GM19438 (cell line): ENCODE data around the gene PCDH8.
A peak's percentile ranks its signal among the peaks of the same experiment; 100 is the strongest.

Experiments used
- ATAC-seq: cut with Tn5 transposase; IDR thresholded peaks from one replicate; pipeline ENCODE4 v1.9.1; 2021; ENCODE audit warnings: low read depth; ENCODE audit not compliant: unreplicated experiment

Gene PCDH8

DNA sequence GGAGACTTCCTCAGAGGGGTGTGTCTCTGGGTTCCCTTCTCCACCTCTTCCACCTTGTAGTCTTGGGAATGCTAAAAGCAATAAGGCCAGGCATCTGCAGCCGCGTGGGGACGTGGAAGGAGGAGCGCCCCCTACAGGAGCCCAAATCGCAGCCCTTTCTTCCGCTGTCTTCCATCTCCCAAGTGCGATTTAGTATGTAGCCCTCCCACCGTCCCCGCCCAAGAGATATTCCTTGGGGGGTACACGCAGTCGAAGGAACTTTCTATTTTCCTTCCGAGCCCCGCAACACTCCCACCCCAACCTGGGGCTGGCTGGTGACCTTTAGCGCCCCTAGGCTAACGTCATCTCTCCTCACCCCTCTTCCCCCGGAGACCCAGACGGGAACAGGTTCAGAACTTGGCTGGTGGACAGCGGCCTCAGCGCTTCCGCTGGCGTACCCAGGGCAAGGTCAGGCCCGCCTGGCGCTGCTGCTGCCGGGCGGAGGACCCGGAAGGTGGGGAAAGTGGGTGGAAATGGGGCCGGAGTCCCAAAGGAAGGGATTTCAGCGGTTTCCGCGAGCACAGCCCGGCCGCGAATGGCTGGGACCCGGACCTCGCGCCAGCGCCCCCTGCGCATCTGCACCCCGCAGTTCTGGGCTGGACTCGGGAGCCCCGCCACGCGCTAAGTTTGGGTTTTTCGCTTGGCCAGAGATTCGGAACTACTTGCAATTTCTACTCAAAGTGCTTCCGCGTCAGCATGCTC is 2.1 kb upstream of the PCDH8 start:
- peak; percentile 46 for ATAC-seq

GRCh38 chr13:52850072-52850395 is 1.6 kb upstream of the PCDH8 start:
- no peak for ATAC-seq

DNA sequence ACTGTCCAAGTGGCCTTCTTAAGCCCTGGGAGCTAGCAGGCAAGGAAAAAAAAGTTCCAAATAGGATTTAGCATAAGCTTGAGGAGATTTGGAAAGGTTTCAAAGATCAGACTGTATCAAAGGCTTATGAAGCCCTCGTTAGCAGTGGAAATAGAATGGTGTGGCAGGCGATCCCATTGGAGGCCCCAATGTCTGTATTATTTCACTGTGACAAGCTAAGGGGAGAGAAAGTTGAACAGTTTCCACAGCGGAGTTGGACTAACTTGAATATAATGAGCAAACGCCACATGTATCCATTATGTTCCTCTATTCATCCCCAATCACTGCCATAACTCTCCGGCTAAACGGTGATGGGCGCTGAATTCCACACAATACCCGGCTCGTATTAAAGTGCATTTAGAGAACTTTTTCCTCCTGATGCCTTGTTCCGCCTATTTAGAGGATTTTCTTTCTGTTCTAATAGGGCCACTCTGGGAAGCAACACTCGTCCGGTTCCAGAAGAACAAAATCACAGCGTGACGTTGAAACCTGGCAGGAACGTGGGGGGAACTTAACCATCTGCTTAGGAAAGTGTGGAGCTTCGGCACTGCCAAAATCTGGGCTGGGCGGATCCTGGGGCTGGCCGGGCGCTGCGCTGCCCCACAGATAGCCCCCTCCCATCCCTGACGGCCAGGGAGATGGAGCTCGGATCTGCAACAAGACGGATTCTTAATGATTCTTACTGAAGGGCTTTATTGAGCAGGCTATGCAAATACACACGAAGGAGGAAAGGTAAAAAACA is 1.0 kb upstream of the PCDH8 start:
- no peak for ATAC-seq

- no peak for ATAC-seq
Measured at GRCh38 chr13:52847682-52848432, 583 bp downstream of the PCDH8 start.

DNA sequence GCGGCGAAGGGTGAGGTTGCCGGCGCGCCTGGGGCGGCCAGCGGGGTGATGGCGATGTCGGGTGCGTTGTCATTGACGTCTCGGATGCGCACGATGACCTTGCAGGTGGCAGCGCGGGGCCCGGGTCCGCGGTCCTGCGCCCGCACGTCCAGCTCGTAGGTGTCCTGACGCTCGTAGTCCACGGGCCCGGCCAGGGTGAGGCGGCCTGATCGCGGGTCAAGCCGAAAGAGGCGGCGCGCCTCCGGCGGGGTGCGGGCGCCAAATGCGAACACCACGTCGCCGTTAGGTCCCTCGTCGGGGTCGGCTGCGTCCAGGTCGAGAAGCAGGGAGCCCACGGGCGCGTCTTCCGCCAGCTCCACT is 1.1 kb downstream of the PCDH8 start:
- no peak for ATAC-seq

GRCh38 chr13:52846567-52847321 is 1.7 kb downstream of the PCDH8 start:
- ATAC-seq = no peak

DNA sequence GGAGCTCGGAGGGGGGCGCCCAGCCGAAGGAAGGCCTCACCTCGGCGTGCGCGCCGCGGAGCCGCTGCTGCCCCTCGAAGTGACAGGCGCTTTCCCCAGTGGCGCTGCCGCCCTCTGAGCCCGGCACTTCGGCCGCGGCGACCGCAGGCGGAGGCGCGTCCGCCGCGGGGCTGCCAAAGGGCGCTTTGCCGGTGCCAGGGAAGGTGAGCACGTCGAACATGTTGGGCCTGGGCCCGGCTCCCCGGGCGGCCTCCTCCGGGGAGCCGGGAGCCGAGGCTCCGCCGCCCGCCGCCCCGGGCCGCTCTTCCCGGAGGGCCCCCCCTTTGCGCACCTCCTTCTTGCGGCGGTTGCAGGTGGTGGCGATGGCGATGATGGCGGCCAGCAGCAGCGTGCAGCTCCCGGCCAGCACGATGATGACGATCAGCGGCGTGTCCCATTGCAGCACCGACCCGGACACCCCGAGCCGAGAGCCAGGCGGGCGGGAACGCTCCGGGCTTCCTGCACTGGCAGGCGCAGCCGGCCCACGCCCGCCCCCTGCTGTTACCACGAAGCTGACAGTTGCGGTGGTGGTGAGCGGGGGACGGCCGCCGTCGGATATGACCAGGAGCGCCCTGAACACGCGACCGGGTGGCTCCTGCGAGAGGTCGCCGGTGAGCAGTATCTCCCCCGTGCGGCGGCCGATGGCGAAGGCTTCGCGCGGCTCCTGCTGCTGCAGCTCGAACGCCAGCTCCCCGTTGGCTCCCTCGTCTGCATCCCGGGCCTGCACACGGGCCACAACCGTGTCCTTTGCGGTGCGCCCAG is 2.5 kb downstream of the PCDH8 start:
- ATAC-seq = no peak

GRCh38 chr13:52845334-52845761 is 3.1 kb downstream of the PCDH8 start:
- no peak for ATAC-seq

DNA sequence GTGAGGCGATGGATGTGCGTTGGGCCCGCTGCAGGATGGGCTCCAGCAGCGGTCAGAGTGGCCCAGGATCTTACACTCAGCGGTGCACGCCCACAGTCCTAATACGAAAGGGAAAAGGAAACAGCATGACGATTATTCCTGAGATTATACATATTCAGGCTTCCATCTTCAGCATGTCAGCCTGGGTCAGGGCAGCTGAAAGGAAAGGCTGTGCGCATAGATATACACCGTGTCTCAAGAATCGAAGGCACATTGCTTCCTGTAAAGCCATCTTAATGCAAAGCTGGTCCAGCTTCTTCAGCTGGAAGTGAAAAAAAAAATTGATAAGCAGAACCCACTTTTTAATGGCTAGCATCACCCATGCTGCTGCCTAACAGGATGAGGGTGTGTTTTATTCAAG is 3.6 kb downstream of the PCDH8 start:
- ATAC-seq = no peak

- no peak for ATAC-seq
Measured at GRCh38 chr13:52842441-52842840, 6.0 kb downstream of the PCDH8 start.

GRCh38 chr13:52840066-52840465 is 8.4 kb downstream of the PCDH8 start:
- no peak for ATAC-seq

- ATAC-seq = no peak
Measured at GRCh38 chr13:52838433-52839107, 9.9 kb downstream of the PCDH8 start.

DNA sequence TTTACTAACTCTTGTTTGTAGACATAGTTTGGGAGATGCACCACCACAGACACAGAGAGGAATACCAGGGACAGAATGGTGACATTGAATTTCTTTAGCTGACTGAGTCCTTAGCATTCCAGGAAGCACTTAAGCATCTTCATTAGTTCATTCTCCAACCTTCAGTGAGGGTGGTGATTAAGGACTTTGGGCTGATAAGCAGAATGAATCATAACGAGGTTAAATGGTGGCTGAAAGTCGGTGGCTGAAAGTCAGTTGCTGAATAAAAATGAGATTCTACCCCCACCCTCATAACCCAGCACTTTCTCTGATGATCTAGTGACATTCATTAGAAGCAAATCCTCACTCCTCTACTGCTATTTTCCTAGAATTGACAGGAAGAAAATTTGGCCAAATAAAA is 10.6 kb downstream of the PCDH8 start:
- ATAC-seq = no peak

DNA sequence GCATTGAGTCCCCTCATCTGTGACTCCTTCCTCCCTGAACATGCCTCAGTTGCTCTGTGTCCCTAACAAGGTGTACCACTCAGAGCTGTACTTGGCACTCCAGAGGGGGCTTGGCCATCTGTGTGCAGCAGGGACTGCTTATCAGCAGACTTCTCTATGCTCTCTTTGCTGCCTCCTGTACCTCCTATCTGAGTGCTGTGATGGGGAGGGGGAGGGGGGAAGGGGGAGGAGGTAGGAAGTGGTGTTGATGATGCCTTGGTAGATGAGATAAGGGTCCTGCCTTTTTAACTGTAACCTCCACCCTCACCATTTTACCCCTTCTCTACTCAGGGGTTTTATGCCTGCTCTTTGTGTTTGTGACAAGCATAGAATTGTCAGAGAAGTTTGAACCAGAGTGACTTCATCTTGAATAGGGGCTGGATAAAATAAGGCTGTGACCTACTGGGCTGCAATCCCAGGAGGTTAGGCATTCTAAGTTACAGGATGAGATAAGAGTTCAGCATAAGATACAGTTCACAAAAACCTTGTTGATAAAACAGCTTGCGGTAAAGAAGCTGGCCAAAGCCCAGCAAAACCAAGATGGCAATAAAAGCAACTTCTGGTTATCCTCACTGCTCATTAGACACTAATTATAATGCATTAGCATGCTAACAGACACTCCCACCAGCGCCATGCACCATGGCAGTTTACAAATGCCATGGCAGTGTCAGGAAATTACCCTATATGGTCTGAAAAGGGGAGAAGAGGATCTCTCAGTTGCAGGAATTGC is 13.2 kb downstream of the PCDH8 start:
- no peak for ATAC-seq

DNA sequence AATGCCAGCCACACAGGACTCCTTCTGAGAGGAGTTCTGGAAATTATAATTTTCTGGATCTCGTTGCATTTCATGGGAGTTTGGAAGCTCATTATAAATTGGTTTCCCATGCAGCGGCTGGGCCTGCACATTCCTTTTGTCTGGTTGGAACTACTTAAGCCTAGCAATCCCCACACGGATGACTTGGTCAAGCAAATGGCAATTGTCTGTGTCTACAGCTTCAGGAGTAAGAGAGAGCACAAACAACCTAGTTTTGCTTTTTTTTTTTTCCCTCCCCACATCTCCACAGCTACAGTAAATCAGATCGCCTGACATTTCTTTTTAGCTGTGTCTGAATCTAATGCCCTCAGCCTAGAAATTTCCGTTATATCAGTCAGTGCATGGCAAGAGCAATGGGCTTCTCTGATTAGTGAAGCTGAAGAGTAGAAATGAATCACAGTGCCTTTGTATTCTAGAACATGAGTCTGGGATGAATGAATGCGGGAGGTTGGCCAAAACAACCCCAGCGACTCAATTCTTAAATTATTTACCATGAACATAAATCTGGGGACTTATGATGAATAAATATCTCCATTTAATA is 15.1 kb downstream of the PCDH8 start:
- no peak for ATAC-seq

GRCh38 chr13:52832313-52832712 is 16.1 kb downstream of the PCDH8 start:
- no peak for ATAC-seq

- no peak for ATAC-seq
Measured at GRCh38 chr13:52830946-52831345, 17.5 kb downstream of the PCDH8 start.

DNA sequence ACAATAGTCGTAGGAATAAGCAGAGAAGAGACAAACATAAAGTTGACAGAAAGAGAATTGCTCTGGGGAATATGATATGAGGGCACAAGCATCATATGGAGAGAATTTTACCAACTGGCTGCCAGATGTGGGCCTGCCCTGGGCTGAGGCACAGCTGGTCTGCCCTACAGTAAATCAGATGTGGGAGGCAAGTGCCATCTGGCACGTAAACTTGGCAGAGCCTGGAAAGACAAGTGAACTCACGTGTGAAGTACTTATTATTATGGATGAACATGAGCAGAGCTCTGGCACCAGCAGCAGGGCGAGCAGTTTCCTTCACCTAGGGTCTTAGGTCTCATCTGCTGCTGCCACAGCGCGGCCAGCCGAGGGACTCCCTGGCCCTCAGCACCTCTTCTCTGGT is 20.6 kb downstream of the PCDH8 start:
- ATAC-seq = no peak
